Nephron progenitor cell (in vitro differentiated cells): ENCODE results near the gene TMOD3.
A peak's percentile ranks its signal among the peaks of the same experiment; 100 is the strongest.

Experiments
- DNase-seq: peaks from one replicate; pipeline ENCODE4 v3.0.0; 2021
- H3K27ac Mint-ChIP-seq: 2 replicates; pipeline ENCODE4 v1.8.0; 2021; ENCODE audit warnings: mild to moderate bottlenecking, moderate library complexity, mixed read lengths
- H3K27me3 Mint-ChIP-seq: 2 replicates; pipeline ENCODE4 v1.8.0; 2021; ENCODE audit warnings: mild to moderate bottlenecking, low read depth, mixed read lengths; ENCODE audit not compliant: poor library complexity
- H3K36me3 Mint-ChIP-seq: 2 replicates; pipeline ENCODE4 v1.8.0; 2021; ENCODE audit warnings: low read depth, mixed read lengths
- H3K4me1 Mint-ChIP-seq: 2 replicates; pipeline ENCODE4 v1.8.0; 2021; ENCODE audit warnings: mixed read lengths
- H3K4me3 Mint-ChIP-seq: 2 replicates; pipeline ENCODE4 v1.8.0; 2021; ENCODE audit warnings: mild to moderate bottlenecking, moderate library complexity, mixed read lengths
- H3K9me3 Mint-ChIP-seq: 2 replicates; pipeline ENCODE4 v1.8.0; 2021; ENCODE audit warnings: mild to moderate bottlenecking, moderate library complexity, mixed read lengths
- CTCF ChIP-seq: fragments of 200-600 bp; sonication (generic); IDR thresholded peaks from 2 replicates; pipeline ENCODE4 v1.5.0; 2021; ENCODE audit warnings: antibody characterized with exemption

TMOD3 gene

DNA sequence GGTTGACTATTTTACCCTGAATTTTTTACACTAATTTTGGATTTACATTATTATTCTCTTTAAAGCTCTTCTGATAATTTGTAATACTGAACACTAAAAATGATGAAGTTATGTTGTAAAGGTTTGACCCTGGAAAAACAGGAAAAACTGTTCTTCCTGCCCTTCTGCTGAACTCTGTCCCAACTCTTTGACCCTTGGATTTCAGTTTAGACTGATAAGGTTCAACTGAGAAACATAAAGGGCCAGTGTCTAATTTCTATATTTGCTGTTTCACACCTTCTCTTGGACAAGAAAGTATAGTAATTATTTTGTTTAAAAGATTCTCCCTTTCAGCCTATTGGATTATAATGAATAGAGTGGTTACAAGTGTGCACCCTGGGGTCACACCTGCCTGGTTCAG, 12.8 kb upstream of the TMOD3 start:
- peaks cover 22% of the 10 kb centered on the region for H3K9me3 Mint-ChIP-seq
- H3K4me3 Mint-ChIP-seq, result no peak overlapping the region
- H3K27me3 Mint-ChIP-seq, result no peaks in the 10 kb centered on the region
- peaks cover 17% of the 10 kb centered on the region for H3K4me1 Mint-ChIP-seq
- no peak for TF ChIP-seq CTCF
- H3K36me3 Mint-ChIP-seq, result peaks cover 5% of the 10 kb centered on the region
- DNase-seq, result no peak
- no peak overlapping the region for H3K27ac Mint-ChIP-seq

DNA sequence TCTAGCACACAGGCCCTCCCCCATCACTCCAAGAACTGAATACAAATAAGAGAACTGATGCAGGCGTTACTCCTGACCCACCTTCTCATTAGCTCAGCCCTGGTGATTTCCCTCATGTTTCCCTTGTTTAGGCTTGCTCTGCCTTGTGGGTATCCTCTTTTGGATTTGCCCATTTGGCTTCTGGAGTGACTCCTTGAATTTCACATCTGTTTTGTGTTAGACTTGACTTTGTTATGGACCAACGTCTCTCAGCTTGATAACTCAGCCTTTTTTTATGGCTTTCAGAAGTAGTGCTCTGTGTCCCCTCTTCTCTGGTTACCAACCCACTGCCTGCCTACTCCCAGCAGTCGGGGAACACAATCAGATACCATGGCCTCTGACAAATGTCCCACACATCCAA, 11.3 kb upstream of the TMOD3 start:
- H3K4me1 Mint-ChIP-seq, result peaks cover 14% of the 10 kb centered on the region
- peaks cover 30% of the 10 kb centered on the region for H3K9me3 Mint-ChIP-seq
- no peak overlapping the region for H3K4me3 Mint-ChIP-seq
- no peak for TF ChIP-seq CTCF
- no peak for DNase-seq
- peaks cover 5% of the 10 kb centered on the region for H3K36me3 Mint-ChIP-seq
- H3K27me3 Mint-ChIP-seq, result no peaks in the 10 kb centered on the region
- peak overlapping the region; percentile 12 for H3K27ac Mint-ChIP-seq

DNA sequence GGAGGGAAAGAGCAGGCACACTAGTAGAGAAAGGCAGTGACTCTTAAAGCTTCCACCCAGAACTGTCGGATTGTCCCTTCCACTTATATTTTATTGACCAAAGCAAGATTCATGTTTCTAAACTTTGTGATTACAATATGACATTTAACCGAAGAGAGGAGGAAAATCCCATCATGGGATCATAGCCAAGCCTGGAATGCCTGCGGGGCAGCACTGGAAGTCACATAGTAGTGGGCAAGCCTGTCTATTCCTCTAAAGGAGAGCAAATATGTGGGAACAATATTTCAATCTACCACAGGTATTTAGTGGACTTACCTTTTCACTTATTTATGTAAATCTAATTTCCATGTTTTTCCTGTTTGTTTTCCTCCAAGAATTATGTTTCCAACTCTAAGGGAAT, 3.8 kb upstream of the TMOD3 start:
- no peak for DNase-seq
- Mint-ChIP-seq H3K27me3 (no peaks in the 10 kb centered on the region), H3K9me3 (peaks cover 17% of the 10 kb centered on the region), H3K4me1 (peaks cover 6% of the 10 kb centered on the region), H3K27ac (no peak overlapping the region), H3K36me3 (peaks cover 5% of the 10 kb centered on the region), H3K4me3 (no peak overlapping the region)
- no peak for TF ChIP-seq CTCF

DNA sequence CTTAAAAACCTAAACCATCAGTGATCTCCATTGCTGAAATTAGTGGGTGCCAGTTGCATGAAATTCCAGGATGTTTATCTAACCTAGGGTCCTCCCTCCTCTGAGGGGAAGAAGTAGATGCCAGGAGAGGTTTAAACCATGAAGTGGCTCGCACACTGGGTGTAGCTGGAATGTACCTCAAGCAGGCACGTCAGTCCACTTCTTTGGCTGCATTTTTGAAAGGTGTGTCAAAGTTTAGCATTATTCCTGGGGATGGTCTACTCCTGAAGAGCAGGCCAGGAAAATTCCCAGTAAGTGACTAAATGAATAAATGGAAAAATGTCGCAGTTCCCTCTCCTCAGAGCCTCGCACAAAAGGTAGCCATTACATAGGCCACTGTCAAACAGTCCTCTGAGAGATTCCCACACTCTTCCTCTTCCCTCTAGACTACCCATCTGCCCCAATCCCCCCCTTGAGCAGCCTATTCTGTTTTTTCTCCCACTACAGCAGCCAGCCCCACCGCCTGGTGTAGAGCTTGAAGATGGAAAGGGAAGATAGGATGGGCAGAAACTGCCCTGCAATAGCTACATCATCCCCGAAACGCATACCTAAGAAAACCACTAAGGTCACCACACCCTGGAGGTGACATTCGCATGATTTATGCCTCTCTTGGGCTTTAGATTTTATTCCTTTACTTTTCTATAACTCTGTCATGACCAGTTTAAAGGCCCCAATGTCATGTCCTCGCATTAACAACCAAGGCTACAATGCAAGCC, 655 bp upstream of the TMOD3 start:
- Mint-ChIP-seq H3K27me3 (no peaks in the 10 kb centered on the region), H3K36me3 (peaks cover 4% of the 10 kb centered on the region), H3K4me3 (peak overlapping the region; percentile 98), H3K9me3 (no peaks in the 10 kb centered on the region), H3K27ac (no peak overlapping the region), H3K4me1 (peaks cover 18% of the 10 kb centered on the region)
- no peak for TF ChIP-seq CTCF
- DNase-seq, result no peak

- no peak for TF ChIP-seq CTCF
- Mint-ChIP-seq H3K27ac (no peak overlapping the region), H3K27me3 (no peaks in the 10 kb centered on the region), H3K4me1 (peaks cover 18% of the 10 kb centered on the region), H3K36me3 (peaks cover 4% of the 10 kb centered on the region), H3K9me3 (no peaks in the 10 kb centered on the region), H3K4me3 (peak overlapping the region; percentile 98)
- DNase-seq, result no peak
Observed at GRCh38 chr15:51830276-51830806, 888 bp downstream of the TMOD3 start.

GRCh38 chr15:51833772-51834171, 4.3 kb downstream of the TMOD3 start:
- Mint-ChIP-seq H3K27me3 (no peaks in the 10 kb centered on the region), H3K9me3 (no peaks in the 10 kb centered on the region), H3K4me3 (no peak overlapping the region), H3K4me1 (peaks cover 40% of the 10 kb centered on the region), H3K27ac (no peak overlapping the region), H3K36me3 (peaks cover 4% of the 10 kb centered on the region)
- no peak for TF ChIP-seq CTCF
- DNase-seq, result no peak
